Smooth muscle cell (in vitro differentiated cells): ENCODE data around the gene IMMP2L. TPM values are rescaled to one million over a fixed set of nuclear protein-coding genes. Genes with fewer than 3 reads are reported as not detected.

ENCODE experiments used
- DNase-seq: peaks from one replicate; lab custom pipeline; 2025; ENCODE audit not compliant: unreplicated experiment; lab: John Stamatoyannopoulos, UW
- H2AFZ ChIP-seq: fragments of 200-600 bp; sonication (generic); 2 replicates; pipeline ENCODE4 v1.6.0; 2016; ENCODE audit warnings: antibody characterized with exemption, low read depth, mild to moderate bottlenecking
- H3F3A ChIP-seq: fragments of 200-600 bp; sonication (generic); 2 replicates; pipeline ENCODE4 v1.6.0; 2017; ENCODE audit warnings: antibody characterized with exemption, low read depth
- H3K27ac ChIP-seq: fragments of 200-600 bp; sonication (generic); 2 replicates; pipeline ENCODE4 v1.5.1; 2016; ENCODE audit warnings: low read depth, mild to moderate bottlenecking
- H3K27me3 ChIP-seq: fragments of 200-600 bp; sonication (generic); 2 replicates; pipeline ENCODE4 v1.6.1; 2016; ENCODE audit warnings: low read depth, mild to moderate bottlenecking
- H3K36me3 ChIP-seq: fragments of 200-600 bp; sonication (generic); 2 replicates; pipeline ENCODE4 v1.5.1; 2016; ENCODE audit warnings: low read depth
- H3K4me1 ChIP-seq: fragments of 200-600 bp; sonication (generic); 2 replicates; pipeline ENCODE4 v1.5.1; 2016; ENCODE audit warnings: low read depth
- H3K4me2 ChIP-seq: fragments of 200-600 bp; sonication (generic); 2 replicates; pipeline ENCODE4 v1.6.0; 2016; ENCODE audit warnings: mild to moderate bottlenecking
- H3K4me3 ChIP-seq: fragments of 200-600 bp; sonication (generic); 2 replicates; pipeline ENCODE4 v1.5.1; 2016; ENCODE audit warnings: mild to moderate bottlenecking
- H3K79me2 ChIP-seq: fragments of 200-600 bp; sonication (generic); 2 replicates; pipeline ENCODE4 v1.6.0; 2016; ENCODE audit warnings: low read depth, mild to moderate bottlenecking
- H3K9ac ChIP-seq: fragments of 200-600 bp; sonication (generic); 2 replicates; pipeline ENCODE4 v1.6.0; 2016; ENCODE audit warnings: low read depth
- H3K9me3 ChIP-seq: fragments of 200-600 bp; sonication (generic); replicated peaks from 2 replicates; pipeline ENCODE4 v1.5.1; 2016; ENCODE audit warnings: low read depth
- H4K20me1 ChIP-seq: fragments of 200-600 bp; sonication (generic); 2 replicates; pipeline ENCODE4 v1.6.0; 2016; ENCODE audit warnings: low read depth
- CTCF ChIP-seq: fragments of 200-600 bp; sonication (generic); IDR thresholded peaks from 2 replicates; pipeline ENCODE4 v1.5.1; 2017; ENCODE audit warnings: borderline replicate concordance, mild to moderate bottlenecking, antibody characterized with exemption; ENCODE audit not compliant: insufficient read depth, poor library complexity, severe bottlenecking
- WGBS: methylation state at CpG from one replicate; pipeline ENCODE4 v1.1.7; 2016; ENCODE audit warnings: low lambda C conversion rate; 5-methylcytosine and 5-hydroxymethylcytosine counted together
- polyA plus RNA-seq: library from polyadenylated mRNA; unstranded; fragments of >200 nt; fragmentation: Nextera tagmentation; extraction: Ambion mirVana; gene quantifications from 2 replicates; pipeline ENCODE4 v1.2.1, GENCODE V29; 2016
- total RNA-seq: library from RNA; depleted of rRNA; stranded (reverse); fragments of >200 nt; gene quantifications from 2 replicates; pipeline ENCODE4 v1.2.3, GENCODE V29; 2014

The IMMP2L gene
- total and polyA plus RNA-seq, 2 experiments from 2014 or later, result 10.9 to 11.1 TPM

- no peak overlapping the region for H3K4me3 ChIP-seq
- no peak overlapping the region for H2AFZ ChIP-seq
- no peak overlapping the region for H3K9ac ChIP-seq
- H3K27me3 ChIP-seq, result no peaks in the 10 kb centered on the region
- 93% methylated on average over 1 of the region's 1 CpG for WGBS
- no peaks in the 10 kb centered on the region for H4K20me1 ChIP-seq
- no peak overlapping the region for H3K27ac ChIP-seq
- no peaks in the 10 kb centered on the region for H3K4me1 ChIP-seq
- H3K79me2 ChIP-seq, result no peaks in the 10 kb centered on the region
- no peaks in the 10 kb centered on the region for H3K9me3 ChIP-seq
- no peak for TF ChIP-seq CTCF
- DNase-seq, result no peak
- H3K4me2 ChIP-seq, result no peak overlapping the region
- H3F3A ChIP-seq, result no peaks in the 10 kb centered on the region
- no peaks in the 10 kb centered on the region for H3K36me3 ChIP-seq
Measured at GRCh38 chr7:111228437-111228836, 333.9 kb downstream of the IMMP2L start.

GRCh38 chr7:111226800-111227199 lies 335.5 kb downstream of the IMMP2L start:
- H3K4me2 ChIP-seq, result no peak overlapping the region
- H3K36me3 ChIP-seq, result no peaks in the 10 kb centered on the region
- H3K4me1 ChIP-seq, result no peaks in the 10 kb centered on the region
- TF ChIP-seq CTCF, result no peak
- no peak overlapping the region for H3K9ac ChIP-seq
- no peaks in the 10 kb centered on the region for H3F3A ChIP-seq
- H3K27ac ChIP-seq, result no peak overlapping the region
- no peaks in the 10 kb centered on the region for H3K9me3 ChIP-seq
- DNase-seq, result no peak
- H3K4me3 ChIP-seq, result no peak overlapping the region
- H2AFZ ChIP-seq, result no peak overlapping the region
- H4K20me1 ChIP-seq, result no peaks in the 10 kb centered on the region
- no peaks in the 10 kb centered on the region for H3K27me3 ChIP-seq
- H3K79me2 ChIP-seq, result no peaks in the 10 kb centered on the region
- WGBS, result 97% methylated on average over 2 of the region's 2 CpGs

DNA sequence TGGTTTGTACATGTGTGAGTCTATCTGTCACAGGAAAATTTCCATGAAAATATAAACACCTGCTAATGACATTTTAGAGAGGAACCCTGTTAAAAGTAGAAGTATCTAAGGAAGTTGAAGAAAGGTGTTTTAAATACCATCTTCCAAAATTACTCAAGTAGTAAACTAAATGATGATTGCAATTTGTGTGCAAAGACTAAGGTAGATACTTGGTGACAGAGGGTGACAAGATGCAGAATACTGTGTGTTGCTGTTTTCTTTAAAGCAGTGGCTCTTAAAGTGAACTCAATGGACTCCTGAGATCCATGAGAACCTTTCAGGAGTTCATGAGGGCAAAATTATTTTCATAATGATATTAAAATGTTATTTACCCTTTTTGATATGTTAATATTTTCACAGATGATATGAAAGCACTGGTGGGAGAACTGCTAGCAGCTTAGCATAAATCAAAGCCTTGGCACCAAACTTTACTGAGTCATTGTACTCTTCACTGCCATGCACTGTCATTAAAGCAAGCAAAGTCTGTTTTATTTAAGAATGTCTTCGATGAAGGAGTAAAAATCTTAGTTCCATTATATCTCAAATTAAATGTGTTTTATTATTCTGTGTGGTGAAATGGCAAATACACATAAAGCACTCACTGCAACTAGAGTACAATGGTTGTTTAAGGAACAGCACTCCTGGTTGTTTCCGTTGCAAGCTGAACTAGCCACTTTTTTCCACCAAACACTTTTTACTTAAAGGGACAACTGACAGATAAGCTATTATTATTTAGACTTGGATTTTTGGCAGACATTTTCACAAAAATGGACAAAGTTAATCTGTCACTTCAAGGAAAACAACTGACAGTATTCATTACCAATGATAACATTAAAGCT lies 337.7 kb downstream of the IMMP2L start:
- Histone ChIP-seq H2AFZ (no peak overlapping the region), H4K20me1 (no peaks in the 10 kb centered on the region), H3K36me3 (no peaks in the 10 kb centered on the region), H3K9me3 (no peaks in the 10 kb centered on the region), H3F3A (no peaks in the 10 kb centered on the region), H3K79me2 (no peaks in the 10 kb centered on the region), H3K4me1 (no peaks in the 10 kb centered on the region), H3K9ac (no peak overlapping the region), H3K4me2 (no peak overlapping the region), H3K27ac (no peak overlapping the region), H3K4me3 (no peak overlapping the region), H3K27me3 (no peaks in the 10 kb centered on the region)
- no peak for TF ChIP-seq CTCF
- DNase-seq, result no peak
- WGBS, result 87% methylated on average over 2 of the region's 2 CpGs
